Karpas-422 (cell line): ENCODE data around the gene AGPAT1. TPM values are rescaled to one million over a fixed set of nuclear protein-coding genes. Genes with fewer than 3 reads are reported as not detected.

Source experiments
- DNase-seq: peaks from one replicate; pipeline ENCODE4 v3.0.0-alpha.2; 2015
- H2AFZ ChIP-seq: fragments of 200-600 bp; sonication (generic); 2 replicates; pipeline ENCODE4 v1.6.1; 2014; ENCODE audit warnings: antibody characterized with exemption, low read length, mixed read lengths
- H3K27ac ChIP-seq: fragments of 200-600 bp; sonication (generic); 2 replicates; pipeline ENCODE4 v1.5.1; 2014; ENCODE audit warnings: mild to moderate bottlenecking, low read length, moderate library complexity
- H3K27me3 ChIP-seq: fragments of 200-600 bp; sonication (generic); 2 replicates; pipeline ENCODE4 v1.6.1; 2014; ENCODE audit warnings: low read length, mixed read lengths
- H3K36me3 ChIP-seq: fragments of 200-600 bp; sonication (generic); 2 replicates; pipeline ENCODE4 v1.6.1; 2014; ENCODE audit warnings: low read length, mixed read lengths; ENCODE audit not compliant: insufficient read depth
- H3K4me1 ChIP-seq: fragments of 200-600 bp; sonication (generic); 2 replicates; pipeline ENCODE4 v1.6.1; 2014; ENCODE audit warnings: mild to moderate bottlenecking, low read length, mixed read lengths
- H3K4me2 ChIP-seq: fragments of 200-600 bp; sonication (generic); 2 replicates; pipeline ENCODE4 v1.6.1; 2014; ENCODE audit warnings: low read length, low read depth, mild to moderate bottlenecking; ENCODE audit not compliant: poor library complexity, severe bottlenecking
- H3K4me3 ChIP-seq: fragments of 200-600 bp; sonication (generic); 2 replicates; pipeline ENCODE4 v1.5.1; 2014; ENCODE audit warnings: mild to moderate bottlenecking, antibody characterized with exemption, low read length, mixed read lengths
- H3K79me2 ChIP-seq: fragments of 200-600 bp; sonication (generic); 2 replicates; pipeline ENCODE4 v1.6.1; 2014; ENCODE audit warnings: mild to moderate bottlenecking, low read length, mixed read lengths
- H3K9ac ChIP-seq: fragments of 200-600 bp; sonication (generic); 2 replicates; pipeline ENCODE4 v1.6.0; 2014; ENCODE audit warnings: low read length
- H3K9me2 ChIP-seq: fragments of 200-600 bp; sonication (generic), shearing (Covaris generic); replicated peaks from 2 replicates; pipeline ENCODE4 v1.6.0; 2014; ENCODE audit warnings: mild to moderate bottlenecking, low read length, moderate library complexity; ENCODE audit not compliant: insufficient read depth
- H3K9me3 ChIP-seq: fragments of 300-700, 200-600 bp; sonication (generic); 2 replicates; pipeline ENCODE4 v1.6.1; 2014; ENCODE audit warnings: low read length, mixed read lengths
- H4K20me1 ChIP-seq: fragments of 200-600 bp; sonication (generic); 2 replicates; pipeline ENCODE4 v1.6.1; 2014; ENCODE audit warnings: mild to moderate bottlenecking, antibody characterized with exemption, low read length, low read depth; ENCODE audit not compliant: insufficient read depth
- total RNA-seq: library from RNA; depleted of rRNA; stranded (reverse); fragments of >200 nt; shearing (Covaris generic); gene quantifications from 2 replicates; pipeline ENCODE4 v1.2.3, GENCODE V29; 2014; ENCODE audit warnings: low replicate concordance

The AGPAT1 gene
- total RNA-seq, 1 experiment from 2014 or later: 74.5 TPM

- Histone ChIP-seq H3K27ac (no peak overlapping the region), H3K36me3 (no peaks in the 10 kb centered on the region), H3K9ac (no peak overlapping the region), H3K4me2 (no peak overlapping the region), H4K20me1 (no peaks in the 10 kb centered on the region), H3K27me3 (no peaks in the 10 kb centered on the region), H3K4me3 (no peak overlapping the region), H3K9me3 (no peaks in the 10 kb centered on the region), H3K9me2 (no peaks in the 10 kb centered on the region), H3K4me1 (peaks cover 17% of the 10 kb centered on the region), H2AFZ (no peak overlapping the region), H3K79me2 (peaks cover 25% of the 10 kb centered on the region)
- no peak for DNase-seq
Observed at GRCh38 chr6:32132110-32132509, 43.8 kb downstream of the AGPAT1 start.

GRCh38 chr6:32131439-32131948 lies 44.4 kb downstream of the AGPAT1 start:
- Histone ChIP-seq H3K79me2 (peaks cover 31% of the 10 kb centered on the region), H3K9me3 (no peaks in the 10 kb centered on the region), H2AFZ (no peak overlapping the region)

GRCh38 chr6:32129297-32130088 lies 46.4 kb downstream of the AGPAT1 start:
- no peak for DNase-seq
- Histone ChIP-seq H3K9me2 (no peaks in the 10 kb centered on the region), H4K20me1 (no peaks in the 10 kb centered on the region), H2AFZ (peak overlapping the region; percentile 36; the same call in 1 of the 2 replicates), H3K27ac (no peak overlapping the region), H3K79me2 (peaks cover 41% of the 10 kb centered on the region), H3K4me2 (peak overlapping the region; percentile 76), H3K4me3 (peak overlapping the region; percentile 99), H3K9ac (peak overlapping the region; percentile 78), H3K9me3 (no peaks in the 10 kb centered on the region), H3K36me3 (no peaks in the 10 kb centered on the region; the same call in 1 of the 2 replicates), H3K4me1 (peaks cover 30% of the 10 kb centered on the region), H3K27me3 (no peaks in the 10 kb centered on the region)

More at GRCh38 chr6:32131439-32131948, 44.4 kb downstream of the AGPAT1 start:
- Histone ChIP-seq H3K4me2 (no peak overlapping the region), H3K36me3 (no peaks in the 10 kb centered on the region), H3K4me3 (no peak overlapping the region), H4K20me1 (no peaks in the 10 kb centered on the region), H3K4me1 (peaks cover 23% of the 10 kb centered on the region), H3K27ac (no peak overlapping the region), H3K27me3 (no peaks in the 10 kb centered on the region), H3K9ac (no peak overlapping the region), H3K9me2 (no peaks in the 10 kb centered on the region)
- no peak for DNase-seq

GRCh38 chr6:32128751-32129296 lies 47.1 kb downstream of the AGPAT1 start:
- no peak overlapping the region for H2AFZ ChIP-seq
- H3K4me3 ChIP-seq: peak overlapping the region; percentile 99
- no peaks in the 10 kb centered on the region for H3K9me3 ChIP-seq
- no peaks in the 10 kb centered on the region for H4K20me1 ChIP-seq
- H3K9me2 ChIP-seq: no peaks in the 10 kb centered on the region
- no peak for DNase-seq
- H3K27ac ChIP-seq: peak overlapping the region; percentile 11; the same call in 1 of the 2 replicates
- peaks cover 44% of the 10 kb centered on the region for H3K79me2 ChIP-seq
- H3K36me3 ChIP-seq: no peaks in the 10 kb centered on the region; the same call in 1 of the 2 replicates
- H3K9ac ChIP-seq: peak overlapping the region; percentile 78
- H3K4me1 ChIP-seq: peaks cover 30% of the 10 kb centered on the region
- H3K27me3 ChIP-seq: no peaks in the 10 kb centered on the region
- H3K4me2 ChIP-seq: peak overlapping the region; percentile 76

- no peaks in the 10 kb centered on the region for H4K20me1 ChIP-seq
- H3K27ac ChIP-seq: peak within 1 kb of the TSS; percentile 82
- peaks cover 44% of the 10 kb centered on the region for H3K79me2 ChIP-seq
- peak; percentile 99 for DNase-seq
- peak within 1 kb of the TSS; percentile 99 for H3K9ac ChIP-seq
- H3K4me1 ChIP-seq: peaks cover 30% of the 10 kb centered on the region
- no peaks in the 10 kb centered on the region; the same call in 1 of the 2 replicates for H3K36me3 ChIP-seq
- no peaks in the 10 kb centered on the region for H3K9me2 ChIP-seq
- H3K4me3 ChIP-seq: peak within 1 kb of the TSS; percentile 99
- H3K4me2 ChIP-seq: peak within 1 kb of the TSS; percentile 76
- no peak within 1 kb of the TSS for H2AFZ ChIP-seq
- no peaks in the 10 kb centered on the region for H3K27me3 ChIP-seq
- H3K9me3 ChIP-seq: no peaks in the 10 kb centered on the region
Observed at GRCh38 chr6:32127717-32128592, 47.9 kb downstream of the AGPAT1 start, which contains the start of gene ATF6B. ATF6B (minus strand) TSS chr6:32128246; CDS start chr6:32128207, 39 bp downstream.

- peak overlapping the region; percentile 99 for H3K4me3 ChIP-seq
- H3K4me1 ChIP-seq: peaks cover 30% of the 10 kb centered on the region
- no peaks in the 10 kb centered on the region for H3K27me3 ChIP-seq
Observed at GRCh38 chr6:32127409-32127716, 48.5 kb downstream of the AGPAT1 start.

GRCh38 chr6:32126880-32127279 lies 49.0 kb downstream of the AGPAT1 start:
- no peak overlapping the region for H3K27ac ChIP-seq
- H3K4me1 ChIP-seq: peaks cover 30% of the 10 kb centered on the region
- H3K79me2 ChIP-seq: peaks cover 44% of the 10 kb centered on the region
- no peak for DNase-seq
- no peaks in the 10 kb centered on the region for H3K27me3 ChIP-seq
- no peak overlapping the region for H2AFZ ChIP-seq
- no peaks in the 10 kb centered on the region for H3K9me3 ChIP-seq
- no peaks in the 10 kb centered on the region; the same call in 1 of the 2 replicates for H3K36me3 ChIP-seq
- no peaks in the 10 kb centered on the region for H3K9me2 ChIP-seq
- H4K20me1 ChIP-seq: no peaks in the 10 kb centered on the region
- peak overlapping the region; percentile 99 for H3K4me3 ChIP-seq
- peak overlapping the region; percentile 99 for H3K9ac ChIP-seq
- peak overlapping the region; percentile 75 for H3K4me2 ChIP-seq

More at GRCh38 chr6:32127409-32127716, 48.5 kb downstream of the AGPAT1 start:
- Histone ChIP-seq H4K20me1 (no peaks in the 10 kb centered on the region), H3K27ac (peak overlapping the region; percentile 82; the same call in 1 of the 2 replicates), H3K36me3 (no peaks in the 10 kb centered on the region; the same call in 1 of the 2 replicates), H3K9me2 (no peaks in the 10 kb centered on the region), H2AFZ (no peak overlapping the region), H3K79me2 (peaks cover 44% of the 10 kb centered on the region), H3K9me3 (no peaks in the 10 kb centered on the region), H3K4me2 (peak overlapping the region; percentile 75), H3K9ac (peak overlapping the region; percentile 99)
- no peak for DNase-seq
